HEK293 (cell line): ENCODE results near the gene UBAP2L.
A peak's percentile ranks its signal among the peaks of the same experiment; 100 is the strongest.

Experiments
- CTCF ChIA-PET: fragments of 350-600 bp; formaldehyde crosslinking; extraction: SDS; loops from one replicate; lab custom pipeline; 2021; ENCODE audit warnings: antibody characterized with exemption; lab: Yijun Ruan, JAX
- POLR2A ChIA-PET: fragments of 300-600 bp; formaldehyde crosslinking; extraction: SDS; loops from one replicate; lab custom pipeline; 2020; ENCODE audit warnings: antibody characterized with exemption, inconsistent platforms; lab: Yijun Ruan, JAX
- H3K27ac ChIP-seq: fragments of 200-500 bp; sonication (Bioruptor generic); 2 replicates; pipeline ENCODE4 v1.5.1; 2014; ENCODE audit warnings: low read depth, low read length, control low read depth, inconsistent platforms; ENCODE audit errors: extremely low read depth
- H3K36me3 ChIP-seq, 2 experiments: fragments of 200-500 bp in 1 of 2; sonication (Bioruptor generic) in 1 of 2; 1 replicate in 1 of 2; 2 replicates in 1 of 2; pipeline ENCODE4 v1.5.1; 2014 to 2017; ENCODE audit warnings: inconsistent platforms in 2 of 2, low read length in 2 of 2; ENCODE audit not compliant: control insufficient read depth in 2 of 2, insufficient read depth in 1 of 2
- H3K4me1 ChIP-seq: fragments of 200-500 bp; sonication (Bioruptor generic); 2 replicates; pipeline ENCODE4 v1.5.1; 2014; ENCODE audit warnings: mild to moderate bottlenecking, low read length, inconsistent platforms; ENCODE audit not compliant: control insufficient read depth, insufficient read depth
- H3K4me3 ChIP-seq: 2 replicates; pipeline ENCODE4 v1.5.1; 2011; ENCODE audit warnings: low read depth, mild to moderate bottlenecking, control low read depth, low read length, moderate library complexity
- H3K9me3 ChIP-seq: fragments of 200-500 bp; sonication (Bioruptor generic); 2 replicates; pipeline ENCODE4 v1.5.1; 2014; ENCODE audit warnings: low read depth, low read length, inconsistent platforms; ENCODE audit not compliant: control insufficient read depth, insufficient read depth
- CTCF ChIP-seq: fragments of 450-650 bp; formaldehyde crosslinking; IDR thresholded peaks from 2 replicates; pipeline ENCODE4 v1.5.1; 2016; ENCODE audit warnings: missing biosample characterization, missing genetic modification characterization
- KLF1 ChIP-seq: fragments of 450-650 bp; formaldehyde crosslinking; IDR thresholded peaks from 2 replicates; pipeline ENCODE4 v1.5.1; 2016; ENCODE audit warnings: missing biosample characterization, missing genetic modification characterization
- KLF10 ChIP-seq: fragments of 450-650 bp; IDR thresholded peaks from 2 replicates; pipeline ENCODE4 v1.5.1; 2018; ENCODE audit warnings: missing biosample characterization, mild to moderate bottlenecking, missing genetic modification characterization
- PRDM10 ChIP-seq: fragments of 450-650 bp; formaldehyde crosslinking; IDR thresholded peaks from 2 replicates; pipeline ENCODE4 v1.5.1; 2016; ENCODE audit warnings: missing biosample characterization, missing genetic modification characterization
- SP2 ChIP-seq: fragments of 450-650 bp; formaldehyde crosslinking; IDR thresholded peaks from 2 replicates; pipeline ENCODE4 v1.5.1; 2016; ENCODE audit warnings: missing biosample characterization, missing genetic modification characterization
- ZBTB17 ChIP-seq: fragments of 450-650 bp; formaldehyde crosslinking; IDR thresholded peaks from 2 replicates; pipeline ENCODE4 v1.5.1; 2016; ENCODE audit warnings: missing biosample characterization, missing genetic modification characterization
- ZBTB49 ChIP-seq: fragments of 450-650 bp; formaldehyde crosslinking; IDR thresholded peaks from 2 replicates; pipeline ENCODE4 v1.5.1; 2016; ENCODE audit warnings: missing biosample characterization, missing genetic modification characterization, low read depth
- ZBTB6 ChIP-seq: fragments of 450-650 bp; formaldehyde crosslinking; IDR thresholded peaks from 2 replicates; pipeline ENCODE4 v1.5.1; 2017; ENCODE audit warnings: missing biosample characterization, missing genetic modification characterization
- ZFP37 ChIP-seq: fragments of 450-650 bp; formaldehyde crosslinking; IDR thresholded peaks from 2 replicates; pipeline ENCODE4 v1.5.1; 2016; ENCODE audit warnings: missing biosample characterization, missing genetic modification characterization
- ZNF146 ChIP-seq: fragments of 450-650 bp; formaldehyde crosslinking; IDR thresholded peaks from 2 replicates; pipeline ENCODE4 v1.5.1; 2016; ENCODE audit warnings: missing biosample characterization, missing genetic modification characterization
- ZNF175 ChIP-seq: fragments of 450-650 bp; formaldehyde crosslinking; IDR thresholded peaks from 2 replicates; pipeline ENCODE4 v1.5.1; 2016; ENCODE audit warnings: missing biosample characterization, missing genetic modification characterization
- ZNF214 ChIP-seq: fragments of 450-650 bp; formaldehyde crosslinking; IDR thresholded peaks from 2 replicates; pipeline ENCODE4 v1.5.1; 2017; ENCODE audit warnings: missing biosample characterization, mild to moderate bottlenecking, missing genetic modification characterization, borderline replicate concordance
- ZNF394 ChIP-seq: fragments of 450-650 bp; formaldehyde crosslinking; IDR thresholded peaks from 2 replicates; pipeline ENCODE4 v1.5.1; 2016; ENCODE audit warnings: missing biosample characterization, missing genetic modification characterization, mild to moderate bottlenecking, moderate library complexity, borderline replicate concordance
- ZNF433 ChIP-seq: fragments of 450-650 bp; formaldehyde crosslinking; IDR thresholded peaks from 2 replicates; pipeline ENCODE4 v1.5.1; 2016; ENCODE audit warnings: missing biosample characterization, missing genetic modification characterization, low read depth
- ZNF600 ChIP-seq: fragments of 450-650 bp; formaldehyde crosslinking; IDR thresholded peaks from 2 replicates; pipeline ENCODE4 v1.5.1; 2016; ENCODE audit warnings: missing biosample characterization, missing genetic modification characterization
- ZNF621 ChIP-seq: fragments of 450-650 bp; formaldehyde crosslinking; IDR thresholded peaks from 2 replicates; pipeline ENCODE4 v1.5.1; 2017; ENCODE audit warnings: missing biosample characterization, missing genetic modification characterization
- ZNF624 ChIP-seq: fragments of 450-650 bp; formaldehyde crosslinking; IDR thresholded peaks from 2 replicates; pipeline ENCODE4 v1.5.1; 2017; ENCODE audit warnings: missing biosample characterization, missing genetic modification characterization
- ZNF792 ChIP-seq: fragments of 450-650 bp; formaldehyde crosslinking; IDR thresholded peaks from 2 replicates; pipeline ENCODE4 v1.5.1; 2016; ENCODE audit warnings: missing biosample characterization, missing genetic modification characterization
- ZNF843 ChIP-seq: fragments of 450-650 bp; formaldehyde crosslinking; IDR thresholded peaks from 2 replicates; pipeline ENCODE4 v1.5.1; 2016; ENCODE audit warnings: missing biosample characterization, missing genetic modification characterization

The UBAP2L gene

GRCh38 chr1:154171880-154172279 lies 48.9 kb upstream of the UBAP2L start (continued):
- TF ChIP-seq ZNF214: no peak

GRCh38 chr1:154174654-154175053 lies 46.1 kb upstream of the UBAP2L start:
- H3K27ac ChIP-seq: no peak overlapping the region
- no peak overlapping the region for H3K4me3 ChIP-seq
- peaks cover 34 to 86% of the 10 kb centered on the region in 2 experiments for H3K36me3 ChIP-seq
- ChIA-PET CTCF (no interaction called here), POLR2A (interaction anchor here (1.2 kb wide), 1 partner anchor 39 kb away, joined by 3 read pairs; no protein-coding TSS in a partner anchor)
- H3K4me1 ChIP-seq: peaks cover 15% of the 10 kb centered on the region
- TF ChIP-seq ZNF146 (tag by site-specific recombination) (no peak), ZNF175 (tag by site-specific recombination) (no peak), ZNF792 (tag by site-specific recombination) (no peak), ZNF394 (tag by site-specific recombination) (no peak), ZFP37 (tag by site-specific recombination) (no peak), ZNF624 (tag by site-specific recombination) (no peak), ZNF433 (tag by site-specific recombination) (no peak), ZNF600 (tag by site-specific recombination) (no peak), ZNF621 (tag by site-specific recombination) (no peak), ZNF843 (tag by site-specific recombination) (no peak), CTCF (tag by site-specific recombination) (no peak), ZBTB17 (no peak), SP2 (tag by site-specific recombination) (no peak)
- H3K9me3 ChIP-seq: no peaks in the 10 kb centered on the region

- no peak for TF ChIP-seq KLF10 (tag by site-specific recombination)
- no peak for TF ChIP-seq ZBTB49 (tag by site-specific recombination)
- TF ChIP-seq KLF1 (tag by site-specific recombination): 0 out of 2 replicates have a peak, but pooled peaks have one; percentile 42
- TF ChIP-seq, all 188 proteins: peak for 1
- POLR2A ChIA-PET: interaction anchor here (1.3 kb wide), 1 partner anchor 186 kb away, joined by 3 read pairs; the partner anchor contains the start of gene RPS27
- no peak overlapping the region for H3K27ac ChIP-seq
- CTCF ChIA-PET: interaction anchor here (0.5 to 1.6 kb wide), 2 partner anchors 31 to 550 kb away, joined by 3 to 5 read pairs; no protein-coding TSS in a partner anchor
- peaks cover 24% of the 10 kb centered on the region for H3K4me1 ChIP-seq
- H3K4me3 ChIP-seq: no peak overlapping the region
- H3K9me3 ChIP-seq: no peaks in the 10 kb centered on the region
- H3K36me3 ChIP-seq: peaks cover 26 to 75% of the 10 kb centered on the region in 2 experiments
Measured at GRCh38 chr1:154176337-154176736, 44.4 kb upstream of the UBAP2L start.

GRCh38 chr1:154178013-154178412 lies 42.7 kb upstream of the UBAP2L start:
- CTCF ChIA-PET: interaction anchor here (0.7 to 2.0 kb wide), 3 partner anchors 32 to 157 kb away, joined by 3 to 7 read pairs (median 5); no protein-coding TSS in a partner anchor

More at GRCh38 chr1:154178013-154178412, 42.7 kb upstream of the UBAP2L start:
- peaks cover 16 to 58% of the 10 kb centered on the region in 2 experiments; a peak in 2 of 3 replicates for H3K36me3 ChIP-seq
- no peak overlapping the region for H3K4me3 ChIP-seq
- peaks cover 24% of the 10 kb centered on the region for H3K4me1 ChIP-seq
- POLR2A ChIA-PET: interaction anchor here (1.0 to 1.6 kb wide), 2 partner anchors 187 to 200 kb away, joined by 3 to 4 read pairs; partner anchors contain the start of genes JTB and RPS27
- 0 out of 2 replicates have a peak overlapping the region, but pooled peaks have one; percentile 1 for H3K27ac ChIP-seq
- H3K9me3 ChIP-seq: no peaks in the 10 kb centered on the region
- TF ChIP-seq PRDM10 (tag by site-specific recombination) (peak; percentile 86), ZBTB6 (no peak)
